Posterior cingulate gyrus (tissue), 11 donors: ENCODE data around the gene ATRIP.

Experiments
- DNase-seq, 10 donors: peaks; one replicate each; pipeline versions ENCODE4 v3.0.0 to v3.0.0-alpha.2; 2020 to 2021; ENCODE audit warnings: mixed read lengths in 3 of 10
- intact Hi-C: fragments of 100-400 bp; cut with DNase I; formaldehyde crosslinking; loops from one replicate; pipeline ENCODE4 v1.15.1; 2023

ATRIP gene

GRCh38 chr3:48409291-48410201 is 37.0 kb upstream of the ATRIP start:
- peak in 7 of 10 donors; percentile 1 to 74 (median 9) for DNase-seq
- intact Hi-C loops: no loop called here

DNA sequence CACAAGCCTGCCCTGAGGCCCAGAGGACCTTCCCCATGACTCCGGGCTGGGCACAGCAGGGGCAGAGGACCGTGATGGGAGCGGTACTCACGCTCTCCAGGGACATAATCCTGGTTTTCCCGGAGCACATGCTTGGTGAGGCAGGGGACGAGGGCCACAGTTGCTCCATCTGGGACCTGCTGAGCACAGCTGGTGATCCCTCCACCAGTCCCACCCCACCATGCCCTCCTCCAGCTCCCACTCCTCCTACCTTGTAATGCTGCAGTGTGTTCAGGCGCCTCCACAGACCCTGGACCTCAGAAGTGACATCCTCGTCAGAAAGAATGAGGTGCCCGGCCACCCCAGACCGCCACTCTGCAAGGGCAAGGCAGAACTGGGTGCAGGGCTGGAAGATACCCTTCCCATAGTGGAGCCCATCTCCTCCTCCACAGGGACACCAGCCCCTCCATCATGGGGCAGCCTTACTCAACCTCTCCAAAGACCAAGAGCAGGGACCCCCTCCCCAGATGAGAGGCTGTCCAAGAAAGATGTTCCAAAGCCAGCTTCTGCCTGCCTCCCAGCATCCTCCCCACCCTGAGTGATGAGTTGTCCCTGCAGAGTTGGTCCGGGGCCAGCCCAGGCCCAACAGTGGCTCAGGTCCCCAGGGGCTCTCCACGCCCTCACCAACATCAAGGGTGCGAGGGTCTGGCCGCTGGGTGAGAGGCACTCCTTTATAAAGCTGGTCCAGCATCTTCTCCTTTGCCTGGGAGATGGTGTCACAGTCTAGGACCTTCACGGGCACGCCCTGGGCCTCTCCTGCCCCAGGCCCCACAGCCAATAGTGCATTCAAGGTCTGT is 36.1 kb upstream of the ATRIP start:
- peak in 8 of 10 donors; percentile 0 to 72 (median 6) for DNase-seq
- intact Hi-C loops: no loop called here

- intact Hi-C loops: no loop called here
- DNase-seq: peak in 6 of 10 donors; percentile 1 to 47 (median 4)
These were observed 35.4 kb upstream of the ATRIP start for GRCh38 chr3:48411041-48411588.

DNA sequence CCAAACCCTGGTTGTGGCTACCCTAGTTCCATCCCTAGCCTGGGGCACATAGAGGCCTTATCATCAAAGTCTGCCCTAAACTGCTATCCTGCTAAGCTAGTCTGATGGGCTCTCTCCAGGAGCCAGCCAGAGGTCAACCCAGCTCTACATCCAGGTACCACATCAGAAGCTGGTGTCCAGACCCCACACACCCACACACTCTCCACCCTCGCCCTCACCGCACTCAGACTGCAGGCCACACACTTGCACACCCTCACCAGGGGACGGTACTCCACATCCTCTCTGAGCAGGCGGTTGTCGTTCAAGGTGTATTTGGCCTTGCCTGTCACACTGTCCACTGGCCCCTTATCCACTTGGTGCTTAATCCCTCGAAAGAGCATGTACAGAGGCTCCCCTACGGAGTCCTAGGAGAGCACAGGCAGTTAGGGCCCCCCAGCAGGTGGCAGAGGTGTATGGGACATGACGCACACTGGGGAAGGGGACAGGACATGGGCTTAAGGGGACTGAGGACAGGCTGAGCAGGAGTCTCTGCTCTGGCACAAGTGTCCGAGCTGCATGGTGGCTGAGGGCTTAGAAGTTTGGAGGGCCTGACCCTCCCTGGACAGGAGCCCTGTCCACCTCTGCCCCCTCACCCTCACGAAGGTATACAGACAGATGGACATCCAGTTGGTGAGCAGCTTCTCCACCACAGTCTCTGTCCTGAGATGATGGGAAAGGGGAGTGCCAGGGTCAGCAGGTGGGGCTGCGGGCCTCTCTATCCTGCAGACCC is 34.7 kb upstream of the ATRIP start:
- intact Hi-C loops: no loop called here

DNA sequence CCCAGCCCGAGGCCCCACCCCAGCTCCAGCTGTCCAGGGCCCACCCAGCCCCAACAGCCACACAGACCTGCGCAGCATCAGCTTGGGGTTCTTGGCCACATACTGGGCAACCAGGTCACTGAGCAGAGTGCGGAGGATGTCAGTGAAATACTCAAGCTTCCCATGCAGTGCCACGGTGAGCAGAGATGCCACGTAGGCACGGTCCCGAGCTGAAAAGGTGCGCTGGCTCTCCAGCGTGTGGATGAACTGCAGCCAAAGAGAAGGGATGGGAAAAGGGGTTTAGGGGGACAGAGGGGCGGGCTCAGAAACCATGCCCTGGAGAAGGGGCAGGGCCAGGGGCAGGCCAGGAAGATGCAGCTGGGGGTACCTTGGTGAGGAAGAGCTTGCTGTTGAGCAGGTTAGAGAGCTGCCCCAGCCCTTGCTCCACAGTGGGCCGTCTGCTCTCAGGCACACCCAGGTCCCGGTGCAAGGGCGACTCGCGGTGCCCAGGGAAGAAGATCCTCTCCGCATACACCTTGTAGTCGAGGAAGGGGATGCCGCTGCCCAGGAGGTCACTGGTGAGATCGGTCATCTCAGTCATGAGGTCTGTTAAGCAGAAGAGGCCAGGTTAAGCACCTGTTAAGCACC is 34.0 kb upstream of the ATRIP start:
- intact Hi-C loops: no loop called here
- DNase-seq: peak in 5 of 10 donors; percentile 3 to 66 (median 39)

More for the DNA sequence above, 34.7 kb upstream of the ATRIP start:
- DNase-seq: peak in 5 of 10 donors; percentile 3 to 62 (median 11)

- intact Hi-C loops: no loop called here
- DNase-seq: peak in 5 of 10 donors; percentile 4 to 70 (median 42)
These were observed 33.5 kb upstream of the ATRIP start for GRCh38 chr3:48413086-48413485.

- intact Hi-C loops: no loop called here
- peak in 4 of 10 donors; percentile 3 to 74 (median 66) for DNase-seq
These were observed 32.9 kb upstream of the ATRIP start for GRCh38 chr3:48413611-48414010.

- peak in 9 of 10 donors; percentile 23 to 95 (median 58) for DNase-seq
These were observed 31.9 kb upstream of the ATRIP start for GRCh38 chr3:48414376-48415250.

GRCh38 chr3:48415251-48415953 is 31.1 kb upstream of the ATRIP start:
- DNase-seq: peak in 4 of 10 donors; percentile 4 to 79 (median 46)
- intact Hi-C loops: no loop called here

More at GRCh38 chr3:48414376-48415250, 31.9 kb upstream of the ATRIP start:
- intact Hi-C loops: no loop called here

DNA sequence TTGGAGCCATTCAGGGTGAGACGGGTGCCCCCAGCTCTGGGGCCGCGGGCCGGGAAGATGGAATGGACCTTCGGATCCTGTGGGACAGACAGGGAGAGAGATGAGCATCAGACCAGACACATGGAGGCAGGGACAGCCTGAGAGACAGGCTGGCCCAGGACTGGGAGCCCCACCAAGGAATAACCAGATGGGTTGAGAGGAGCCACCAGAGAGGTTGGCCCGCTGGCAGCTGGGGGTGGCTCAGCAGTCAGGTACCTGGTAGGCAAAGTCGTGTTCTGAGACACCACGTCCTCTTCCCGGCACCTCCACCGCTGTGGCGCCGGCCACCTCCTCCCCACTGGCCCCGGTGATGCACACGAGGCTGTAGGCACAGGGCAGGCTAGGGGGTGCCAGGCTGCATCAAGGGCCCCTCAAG is 30.4 kb upstream of the ATRIP start:
- intact Hi-C loops: no loop called here
- DNase-seq: peak in 4 of 10 donors; percentile 1 to 72 (median 56)

GRCh38 chr3:48416546-48416945 is 30.0 kb upstream of the ATRIP start:
- DNase-seq: peak in 3 of 10 donors; percentile 41 to 50 (median 46)
- intact Hi-C loops: no loop called here

GRCh38 chr3:48417529-48418108 is 28.9 kb upstream of the ATRIP start:
- intact Hi-C loops: no loop called here
- peak in 4 of 10 donors; percentile 1 to 70 (median 53) for DNase-seq

- peak in 1 of 10 donors; percentile 52 for DNase-seq
- intact Hi-C loops: no loop called here
These were observed 28.4 kb upstream of the ATRIP start for GRCh38 chr3:48418140-48418539.

DNA sequence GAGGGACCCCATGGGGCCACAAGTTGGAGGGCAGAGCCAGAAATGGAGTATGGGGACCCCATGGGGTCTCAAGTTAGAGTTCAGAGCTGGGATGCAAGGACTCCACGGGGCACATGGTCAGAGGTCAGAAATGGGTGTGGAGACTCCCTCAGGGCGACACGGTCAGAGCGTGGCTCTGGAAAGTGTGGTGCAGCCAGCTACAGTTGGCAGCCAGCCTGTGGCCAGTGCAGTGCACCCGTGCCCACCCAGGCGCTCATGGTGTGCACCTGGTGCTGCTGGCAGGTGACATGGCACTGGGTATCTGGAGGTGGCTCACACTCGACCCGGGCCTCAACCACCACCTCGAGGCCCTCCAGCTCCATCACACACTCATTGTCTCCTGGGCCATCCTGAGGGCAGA is 27.9 kb upstream of the ATRIP start:
- peak in 2 of 10 donors; percentile 20 to 34 for DNase-seq
- intact Hi-C loops: no loop called here

DNA sequence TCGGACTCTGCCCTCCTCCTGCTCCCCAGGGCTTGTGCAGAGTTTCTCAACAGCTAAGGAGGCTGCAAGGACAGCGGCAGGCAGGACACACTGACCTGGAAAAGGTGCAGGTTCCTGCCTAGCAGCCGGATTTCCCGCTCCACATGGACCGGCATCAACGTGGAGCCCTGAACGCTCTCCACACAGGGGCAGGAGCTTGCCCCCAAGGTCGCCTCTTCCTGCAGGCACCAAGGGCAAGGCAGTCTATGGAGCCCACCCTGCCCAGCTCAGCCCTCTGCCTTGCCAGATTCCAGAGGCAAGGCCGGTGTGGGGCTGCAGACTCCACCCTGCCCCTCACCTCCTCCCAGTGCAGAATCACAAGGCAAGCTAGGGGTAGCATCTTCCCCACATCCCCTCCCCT is 27.4 kb upstream of the ATRIP start:
- DNase-seq: peak in 4 of 10 donors; percentile 3 to 58 (median 34)
- intact Hi-C loops: no loop called here

DNA sequence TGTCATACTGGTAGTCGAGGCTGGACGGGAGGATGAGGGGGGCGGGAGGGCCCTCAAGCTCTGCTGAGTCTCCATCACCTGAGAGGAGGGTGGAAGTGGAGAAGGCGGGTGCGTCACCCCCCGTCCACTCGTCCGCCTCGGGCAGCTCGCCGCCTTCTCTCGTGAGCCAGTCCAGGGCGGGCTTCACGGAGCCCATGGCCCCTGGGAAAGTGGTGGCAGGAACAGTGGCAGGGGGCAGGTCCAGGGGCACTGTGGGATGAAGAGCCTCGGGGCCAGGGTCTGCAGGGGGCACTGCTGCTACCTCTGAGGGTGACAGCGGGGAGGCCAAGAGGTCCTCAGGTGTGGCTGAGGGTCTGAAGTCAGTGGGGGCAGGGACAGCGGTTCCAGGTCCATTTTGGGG is 26.9 kb upstream of the ATRIP start:
- intact Hi-C loops: no loop called here
- DNase-seq: peak in 1 of 10 donors; percentile 80

DNA sequence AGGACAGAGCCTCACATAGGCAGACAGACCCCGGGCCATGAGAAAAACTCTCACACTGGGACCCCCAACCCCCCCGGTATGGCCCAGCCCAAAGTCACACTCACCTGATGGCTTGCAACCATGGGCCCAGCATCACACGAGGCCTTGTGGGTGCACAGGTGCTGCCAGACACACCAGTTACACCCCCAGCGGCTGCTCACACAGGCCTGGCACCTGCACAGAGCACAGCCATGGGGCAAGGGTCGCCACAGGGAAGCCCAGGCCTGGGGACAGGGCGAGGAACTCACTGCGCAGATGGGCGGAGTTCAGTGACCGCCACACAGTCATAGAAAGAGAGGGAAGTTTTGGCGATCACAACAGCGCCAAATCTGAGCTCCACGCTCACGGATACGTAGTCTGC is 26.0 kb upstream of the ATRIP start:
- peak in 1 of 10 donors; percentile 82 for DNase-seq
- intact Hi-C loops: no loop called here
